GM18517 (cell line): ENCODE data around the gene CHRND.
"Not testable (repeated sequence)": the region's sequence is repeated elsewhere in the genome, so short reads cannot be mapped to it uniquely, and the experiment has no call there.

Experiments
- ATAC-seq: cut with Tn5 transposase; IDR thresholded peaks from one replicate; pipeline ENCODE4 v1.9.1; 2021; ENCODE audit warnings: mild to moderate bottlenecking, moderate library complexity; ENCODE audit not compliant: unreplicated experiment

The CHRND gene

DNA sequence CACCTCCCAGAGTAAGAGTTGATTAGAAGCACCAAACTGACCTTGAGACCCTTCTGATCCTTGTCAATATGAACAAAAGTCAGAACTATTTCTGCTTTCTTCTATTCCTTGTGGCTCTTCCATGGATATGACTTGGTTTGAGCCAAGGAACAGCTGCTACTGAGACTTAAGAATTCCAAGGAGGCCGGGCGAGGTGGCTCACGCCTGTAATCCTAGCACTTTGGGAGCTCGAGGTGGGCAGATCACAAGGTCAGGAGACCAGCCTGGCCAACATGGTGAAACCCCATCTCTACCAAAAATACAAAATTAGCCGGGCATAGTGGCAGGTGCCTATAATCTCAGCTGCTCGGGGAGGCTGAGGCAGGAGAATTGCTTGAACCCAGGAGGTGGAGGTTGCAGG is 44.5 kb downstream of the CHRND start:
- not testable (repeated sequence) for ATAC-seq

- ATAC-seq = no peak
Observed at GRCh38 chr2:232571026-232571474, 45.1 kb downstream of the CHRND start.

DNA sequence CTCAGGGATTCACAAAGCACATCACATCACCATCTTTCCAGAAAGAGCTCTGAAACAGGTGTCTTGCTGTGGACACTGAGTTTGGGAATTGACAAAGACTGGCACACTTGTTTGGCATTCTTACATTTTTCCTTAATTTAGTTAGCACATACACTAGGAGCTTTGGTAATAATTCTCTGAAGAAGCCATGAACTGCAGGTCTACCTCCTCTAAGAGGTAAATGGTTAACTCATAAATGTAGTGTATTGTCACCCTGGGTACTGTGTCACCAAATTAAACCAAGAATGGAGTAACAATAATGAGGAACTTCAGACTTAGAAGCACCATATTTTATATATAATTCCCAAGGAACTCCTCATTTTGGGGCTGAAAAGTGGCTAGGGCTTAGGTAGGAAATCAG is 47.1 kb downstream of the CHRND start:
- no peak for ATAC-seq

- ATAC-seq = no peak
Observed at GRCh38 chr2:232573771-232574435, 47.9 kb downstream of the CHRND start.

DNA sequence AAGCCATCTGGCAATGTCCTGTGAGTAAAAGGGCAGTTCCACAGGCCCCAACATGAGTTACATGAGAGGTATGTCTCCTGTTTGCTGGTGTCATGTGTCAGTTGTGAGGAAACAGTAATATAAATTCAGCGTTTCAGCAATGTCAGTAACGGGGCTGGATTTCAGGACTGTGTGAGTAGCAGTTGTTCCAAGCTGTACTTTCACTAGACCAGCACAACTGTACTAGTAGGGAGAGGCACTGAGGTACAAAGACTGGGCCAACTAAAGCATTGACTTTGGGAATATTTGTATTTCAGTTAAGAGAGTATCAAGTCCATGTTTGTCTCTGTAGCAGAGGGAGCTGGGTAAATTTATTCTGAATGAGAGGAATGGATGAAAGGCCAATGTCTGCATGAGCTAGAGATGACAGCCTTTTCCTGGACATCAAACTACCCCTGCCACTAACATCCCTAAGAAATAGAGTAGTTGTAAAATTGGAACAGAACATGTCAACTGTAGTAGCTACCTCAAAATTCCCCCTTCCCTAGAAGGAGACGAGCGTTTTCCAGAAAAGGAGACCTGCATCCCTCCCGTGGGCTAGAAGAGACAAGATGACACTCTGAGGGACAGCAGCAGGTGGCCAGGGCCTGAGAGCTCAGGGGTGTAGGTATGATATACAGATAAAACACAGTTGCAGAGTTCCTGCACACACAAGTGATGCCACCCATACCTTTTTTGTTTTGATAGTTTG is 48.9 kb downstream of the CHRND start:
- no peak for ATAC-seq

- ATAC-seq = no peak
Observed at GRCh38 chr2:232575404-232575746, 49.4 kb downstream of the CHRND start.

DNA sequence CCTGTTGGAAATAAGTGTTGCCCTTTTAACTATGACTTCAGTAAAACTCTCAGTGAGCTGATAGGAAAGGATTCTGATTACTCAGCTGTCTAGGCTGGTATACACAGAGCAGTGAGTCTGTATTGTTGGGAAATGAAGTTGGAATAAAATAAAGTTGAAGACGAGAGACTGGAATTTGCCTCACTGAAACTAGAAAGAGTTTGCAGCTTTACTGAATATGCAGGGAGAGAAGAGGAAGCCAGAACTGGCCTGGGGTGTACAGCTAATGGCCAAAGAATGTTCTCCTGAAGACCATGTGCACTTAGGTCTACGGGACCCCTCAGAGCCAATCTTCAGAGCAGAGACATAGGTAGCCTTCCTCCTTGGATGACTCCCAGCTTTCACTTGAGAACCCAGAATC is 51.0 kb downstream of the CHRND start:
- ATAC-seq = no peak

DNA sequence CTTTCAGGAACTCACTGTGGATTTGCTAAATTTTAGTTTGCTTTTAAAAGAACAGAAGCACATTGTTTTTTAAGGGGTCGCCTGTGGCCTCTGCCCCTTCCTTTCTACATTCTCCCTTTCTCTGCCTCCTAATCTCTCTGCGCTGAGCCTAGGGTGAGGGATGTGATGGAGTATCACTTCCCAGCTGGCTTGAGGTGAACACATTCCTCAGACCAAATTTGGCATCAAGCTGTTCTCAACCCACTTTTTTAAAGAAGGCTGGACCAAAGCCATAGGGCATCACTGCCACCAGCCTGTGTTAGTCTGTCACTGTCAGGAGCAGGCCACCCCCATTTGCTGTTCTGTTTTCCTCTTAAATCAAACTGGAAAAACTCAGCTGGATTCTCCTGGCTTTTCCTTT is 51.9 kb downstream of the CHRND start:
- no peak for ATAC-seq

DNA sequence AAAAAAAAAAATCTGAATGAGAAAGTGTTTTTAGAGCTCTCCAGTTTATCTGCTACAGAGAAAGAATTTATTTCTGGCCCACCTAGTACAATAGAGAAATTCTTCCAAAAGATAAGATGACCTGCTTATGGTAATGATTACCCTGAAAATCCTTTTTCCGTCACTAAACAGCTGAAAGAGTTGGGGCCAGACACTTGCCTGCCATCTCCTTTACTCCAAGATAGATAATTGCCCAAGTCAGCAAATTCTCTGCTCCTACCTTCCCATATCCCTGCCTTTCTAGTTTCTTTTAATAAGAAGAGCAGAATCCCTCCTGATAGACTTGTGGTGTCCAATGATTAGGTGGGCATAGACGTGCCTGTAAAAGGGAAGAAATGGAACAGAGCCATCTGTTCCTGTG is 52.7 kb downstream of the CHRND start:
- no peak for ATAC-seq

- ATAC-seq = no peak
Observed at GRCh38 chr2:232580648-232580981, 54.7 kb downstream of the CHRND start.

GRCh38 chr2:232581725-232582124 is 55.8 kb downstream of the CHRND start:
- no peak for ATAC-seq

GRCh38 chr2:232584238-232584637 is 58.3 kb downstream of the CHRND start:
- no peak for ATAC-seq
